BJ (cell line): Measurements from ENCODE around the gene SLC7A10. TPM values are rescaled to one million over a fixed set of nuclear protein-coding genes. Genes with fewer than 3 reads are reported as not detected.

Source experiments
- CTCF ChIA-PET: fragments of 350-600 bp; formaldehyde crosslinking; extraction: SDS; loops from one replicate; lab custom pipeline; 2021; ENCODE audit warnings: antibody characterized with exemption, inconsistent platforms; lab: Yijun Ruan, JAX
- POLR2A ChIA-PET: fragments of 300-600 bp; sonication (Branson Sonifier 250); formaldehyde crosslinking; extraction: SDS; loops from one replicate; lab custom pipeline; 2021; ENCODE audit warnings: antibody characterized with exemption; lab: Charles Lee
- DNase-seq: peaks from one replicate; pipeline ENCODE4 v3.0.0-alpha.2; 2011; ENCODE audit warnings: low read depth
- H3K27me3 ChIP-seq: 2 replicates; pipeline ENCODE4 v1.6.0; 2011; ENCODE audit warnings: low read length; ENCODE audit not compliant: control insufficient read depth, insufficient read depth
- H3K36me3 ChIP-seq: 2 replicates; pipeline ENCODE4 v1.5.1; 2011; ENCODE audit warnings: low read length; ENCODE audit not compliant: control insufficient read depth, insufficient read depth
- H3K4me3 ChIP-seq: 2 replicates; pipeline ENCODE4 v1.5.1; 2011; ENCODE audit warnings: low read depth, mild to moderate bottlenecking, control low read depth, low read length
- polyA plus RNA-seq: library from polyadenylated mRNA; depleted of rRNA; stranded (reverse); fragments of >200 nt; gene quantifications from 2 replicates; pipeline ENCODE4 v1.2.3, GENCODE V29; 2011
- TF ChIP-seq, protein P1 (sequence below): IDR thresholded peaks from 2 replicates; pipeline ENCODE4 v1.5.1; 2011; ENCODE audit warnings: low read depth, mild to moderate bottlenecking, control low read depth, inconsistent platforms, low read length, moderate library complexity; ENCODE audit not compliant: insufficient read depth

Gene SLC7A10
- polyA plus RNA-seq, 1 experiment = not detected

DNA sequence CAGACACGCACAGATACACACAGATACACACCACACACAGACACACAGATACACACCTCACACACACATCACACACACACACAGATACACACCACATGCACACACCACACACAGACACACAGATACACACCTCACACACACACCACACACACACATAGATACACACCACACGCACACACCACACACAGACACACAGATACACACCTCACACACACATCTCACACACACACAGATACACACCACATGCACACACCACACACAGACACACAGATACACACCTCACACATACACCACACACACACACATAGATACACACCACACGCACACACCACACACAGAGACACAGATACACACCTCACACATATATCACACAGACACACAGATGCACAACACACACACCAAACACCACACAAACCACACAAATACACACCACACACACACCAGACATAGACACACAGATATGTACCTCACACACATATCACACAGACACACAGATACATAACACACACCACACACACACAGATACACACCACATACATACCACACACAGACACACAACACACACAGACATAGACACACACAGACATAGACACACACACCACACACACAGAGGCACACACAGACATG, 24.2 kb upstream of the SLC7A10 start:
- no peak for DNase-seq
- POLR2A ChIA-PET = no interaction called here
- H3K36me3 ChIP-seq = no peaks in the 10 kb centered on the region
- no peak overlapping the region for H3K4me3 ChIP-seq
- 0 out of 2 replicates have a peak, but pooled peaks cover 2% of the 10 kb centered on the region for H3K27me3 ChIP-seq
- CTCF ChIA-PET = no interaction called here
- TF ChIP-seq, protein P1, sequence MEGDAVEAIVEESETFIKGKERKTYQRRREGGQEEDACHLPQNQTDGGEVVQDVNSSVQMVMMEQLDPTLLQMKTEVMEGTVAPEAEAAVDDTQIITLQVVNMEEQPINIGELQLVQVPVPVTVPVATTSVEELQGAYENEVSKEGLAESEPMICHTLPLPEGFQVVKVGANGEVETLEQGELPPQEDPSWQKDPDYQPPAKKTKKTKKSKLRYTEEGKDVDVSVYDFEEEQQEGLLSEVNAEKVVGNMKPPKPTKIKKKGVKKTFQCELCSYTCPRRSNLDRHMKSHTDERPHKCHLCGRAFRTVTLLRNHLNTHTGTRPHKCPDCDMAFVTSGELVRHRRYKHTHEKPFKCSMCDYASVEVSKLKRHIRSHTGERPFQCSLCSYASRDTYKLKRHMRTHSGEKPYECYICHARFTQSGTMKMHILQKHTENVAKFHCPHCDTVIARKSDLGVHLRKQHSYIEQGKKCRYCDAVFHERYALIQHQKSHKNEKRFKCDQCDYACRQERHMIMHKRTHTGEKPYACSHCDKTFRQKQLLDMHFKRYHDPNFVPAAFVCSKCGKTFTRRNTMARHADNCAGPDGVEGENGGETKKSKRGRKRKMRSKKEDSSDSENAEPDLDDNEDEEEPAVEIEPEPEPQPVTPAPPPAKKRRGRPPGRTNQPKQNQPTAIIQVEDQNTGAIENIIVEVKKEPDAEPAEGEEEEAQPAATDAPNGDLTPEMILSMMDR = no peak

- H3K27me3 ChIP-seq = 0 out of 2 replicates have a peak, but pooled peaks cover 2% of the 10 kb centered on the region
- DNase-seq = no peak
- H3K36me3 ChIP-seq = no peaks in the 10 kb centered on the region
- ChIA-PET POLR2A (no interaction called here), CTCF (no interaction called here)
- TF ChIP-seq, protein P1 = peak; percentile 12; the same call in 1 of the 2 replicates
- no peak overlapping the region for H3K4me3 ChIP-seq
These were observed 23.4 kb upstream of the SLC7A10 start for GRCh38 chr19:33248954-33249613.

DNA sequence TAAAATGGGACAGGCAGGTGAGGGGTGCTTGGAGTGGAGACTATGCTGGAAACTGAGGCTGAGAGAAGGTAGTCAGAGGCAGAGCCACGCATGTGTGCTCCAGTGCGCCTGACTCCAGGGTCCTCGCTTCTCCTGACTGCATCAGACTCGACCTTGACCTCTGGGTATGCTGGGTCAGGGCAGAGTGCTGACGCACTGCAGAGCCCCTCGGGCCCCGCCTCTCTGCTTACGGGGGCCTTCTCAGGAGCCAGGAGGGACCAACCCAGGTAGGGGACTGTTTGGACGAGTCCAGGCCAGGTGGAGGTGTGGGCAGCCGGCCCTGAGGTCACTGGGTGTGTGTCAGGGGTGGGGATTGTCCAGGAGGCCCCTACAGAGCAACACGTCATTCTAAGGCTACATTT, 22.9 kb upstream of the SLC7A10 start:
- peaks cover 6% of the 10 kb centered on the region; the same call in 1 of the 2 replicates for H3K27me3 ChIP-seq
- no peak overlapping the region for H3K4me3 ChIP-seq
- H3K36me3 ChIP-seq = no peaks in the 10 kb centered on the region
- POLR2A ChIA-PET = no interaction called here
- TF ChIP-seq, protein P1 = no peak
- DNase-seq = no peak
- CTCF ChIA-PET = no interaction called here

GRCh38 chr19:33248104-33248503, 22.5 kb upstream of the SLC7A10 start:
- ChIA-PET CTCF (interaction anchor here (14.9 kb wide), 1 partner anchor 157 kb away, joined by 405 read pairs; no protein-coding TSS in a partner anchor), POLR2A (no interaction called here)
- peaks cover 6% of the 10 kb centered on the region; the same call in 1 of the 2 replicates for H3K27me3 ChIP-seq
- H3K36me3 ChIP-seq = no peaks in the 10 kb centered on the region
- DNase-seq = no peak
- TF ChIP-seq, protein P1 = no peak
- H3K4me3 ChIP-seq = no peak overlapping the region

DNA sequence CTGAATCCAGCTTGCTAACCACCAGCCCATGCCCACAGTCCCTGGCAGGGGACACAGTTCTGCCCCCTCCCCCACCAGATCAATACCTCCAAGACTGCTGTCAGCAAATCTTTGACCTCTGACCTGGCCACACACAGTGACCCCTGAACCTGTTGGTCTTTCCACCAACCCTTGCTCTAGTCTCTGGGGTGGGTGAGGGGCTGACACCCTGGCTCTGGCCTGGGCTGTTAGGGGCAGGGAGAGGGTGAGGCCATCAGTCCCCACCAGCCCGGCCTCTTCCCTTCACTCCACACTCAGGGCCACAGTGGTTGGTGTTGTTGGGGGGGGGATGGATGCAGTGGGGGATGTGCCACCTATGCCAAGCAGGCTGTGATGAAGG, 21.8 kb upstream of the SLC7A10 start:
- no peaks in the 10 kb centered on the region for H3K36me3 ChIP-seq
- peaks cover 7% of the 10 kb centered on the region; the same call in 1 of the 2 replicates for H3K27me3 ChIP-seq
- TF ChIP-seq, protein P1 = no peak
- CTCF ChIA-PET = interaction anchor here (2.2 to 14.9 kb wide), 2 partner anchors 12 to 158 kb away, joined by 18 to 405 read pairs; no protein-coding TSS in a partner anchor
- DNase-seq = no peak
- POLR2A ChIA-PET = no interaction called here
- H3K4me3 ChIP-seq = no peak overlapping the region
